Kidney epithelial cell (primary cell): ENCODE measurements around the gene ANKH. TPM values are rescaled to one million over a fixed set of nuclear protein-coding genes. Genes with fewer than 3 reads are reported as not detected.
A peak's percentile ranks its signal among the peaks of the same experiment; 100 is the strongest.
"Not testable (repeated sequence)": the region's sequence is repeated elsewhere in the genome, so short reads cannot be mapped to it uniquely, and the experiment has no call there.

Experiments
- DNase-seq: peaks from one replicate; pipeline ENCODE4 v3.0.0-alpha.2; 2010; ENCODE audit warnings: low read depth
- H3K27me3 ChIP-seq: 2 replicates; pipeline ENCODE4 v1.6.0; 2011; ENCODE audit warnings: low read length; ENCODE audit not compliant: control insufficient read depth, insufficient read depth
- H3K36me3 ChIP-seq: 2 replicates; pipeline ENCODE4 v1.5.1; 2011; ENCODE audit warnings: low read length; ENCODE audit not compliant: control insufficient read depth, insufficient read depth
- H3K4me3 ChIP-seq: 2 replicates; pipeline ENCODE4 v1.5.1; 2011; ENCODE audit warnings: low read depth, mild to moderate bottlenecking, control low read depth, low read length
- total RNA-seq: library from RNA; depleted of rRNA; stranded (reverse); fragments of >200 nt; gene quantifications from 2 replicates; pipeline ENCODE4 v1.2.3, GENCODE V29; 2015
- TF ChIP-seq, protein P1 (sequence below): IDR thresholded peaks from 2 replicates; pipeline ENCODE4 v1.5.1; 2011; ENCODE audit warnings: mild to moderate bottlenecking, moderate library complexity, low read length, control low read depth, inconsistent platforms; ENCODE audit not compliant: insufficient read depth, poor library complexity, severe bottlenecking

The ANKH gene
- total RNA-seq: 9.0 and 15.8 TPM in 2 replicates

DNA sequence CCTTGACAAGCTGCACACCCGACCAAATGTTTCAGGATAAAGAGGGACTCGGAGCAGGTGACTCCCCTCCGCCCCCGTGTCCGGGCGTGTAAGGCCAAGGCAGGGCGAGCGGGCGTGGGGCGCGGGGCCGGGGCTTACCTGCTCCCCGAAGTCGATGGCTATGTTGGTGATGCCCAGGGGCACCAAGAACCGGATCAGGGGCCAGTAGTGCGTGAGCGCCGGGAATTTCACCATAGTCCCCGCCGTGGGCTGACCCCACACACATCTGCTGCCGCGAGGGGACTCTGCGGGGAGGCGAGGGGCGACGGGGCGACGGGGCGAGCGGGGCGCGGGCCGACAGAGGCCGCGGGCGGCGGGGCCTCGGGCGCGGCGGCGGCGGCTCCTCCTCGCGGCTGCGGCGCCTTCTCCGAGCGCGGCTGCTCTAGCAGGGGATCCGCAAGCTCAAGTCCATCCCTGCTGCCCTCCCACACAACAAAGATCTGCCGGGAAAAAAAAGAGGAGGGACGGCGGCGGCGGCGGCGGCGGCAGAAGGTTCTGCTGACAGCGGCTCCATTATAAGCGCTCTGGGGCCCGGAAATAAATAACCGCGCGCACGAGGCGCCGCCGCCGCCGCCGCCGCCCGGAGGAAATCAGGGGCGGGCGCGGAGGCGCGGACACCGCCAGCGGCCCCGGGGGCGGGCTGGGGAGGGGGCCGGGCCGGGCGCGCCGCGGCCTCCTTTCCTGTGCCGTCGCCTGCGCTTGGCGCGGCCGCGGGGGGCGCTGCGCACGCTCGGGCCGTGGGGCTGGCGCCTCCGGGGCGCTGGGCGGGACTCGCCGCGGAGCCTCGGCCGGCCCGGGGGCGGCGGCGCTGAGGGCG, at the start of gene ANKH:
ANKH (minus strand) TSS at position 565 of the 856 bp plus-strand sequence; CDS start at position 234, 331 bp downstream.
- no peak for DNase-seq
- Histone ChIP-seq H3K27me3 (peaks cover 3% of the 10 kb centered on the region), H3K4me3 (peak within 1 kb of the TSS; percentile 78), H3K36me3 (no peaks in the 10 kb centered on the region)
- TF ChIP-seq, protein P1, sequence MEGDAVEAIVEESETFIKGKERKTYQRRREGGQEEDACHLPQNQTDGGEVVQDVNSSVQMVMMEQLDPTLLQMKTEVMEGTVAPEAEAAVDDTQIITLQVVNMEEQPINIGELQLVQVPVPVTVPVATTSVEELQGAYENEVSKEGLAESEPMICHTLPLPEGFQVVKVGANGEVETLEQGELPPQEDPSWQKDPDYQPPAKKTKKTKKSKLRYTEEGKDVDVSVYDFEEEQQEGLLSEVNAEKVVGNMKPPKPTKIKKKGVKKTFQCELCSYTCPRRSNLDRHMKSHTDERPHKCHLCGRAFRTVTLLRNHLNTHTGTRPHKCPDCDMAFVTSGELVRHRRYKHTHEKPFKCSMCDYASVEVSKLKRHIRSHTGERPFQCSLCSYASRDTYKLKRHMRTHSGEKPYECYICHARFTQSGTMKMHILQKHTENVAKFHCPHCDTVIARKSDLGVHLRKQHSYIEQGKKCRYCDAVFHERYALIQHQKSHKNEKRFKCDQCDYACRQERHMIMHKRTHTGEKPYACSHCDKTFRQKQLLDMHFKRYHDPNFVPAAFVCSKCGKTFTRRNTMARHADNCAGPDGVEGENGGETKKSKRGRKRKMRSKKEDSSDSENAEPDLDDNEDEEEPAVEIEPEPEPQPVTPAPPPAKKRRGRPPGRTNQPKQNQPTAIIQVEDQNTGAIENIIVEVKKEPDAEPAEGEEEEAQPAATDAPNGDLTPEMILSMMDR: no peak

DNA sequence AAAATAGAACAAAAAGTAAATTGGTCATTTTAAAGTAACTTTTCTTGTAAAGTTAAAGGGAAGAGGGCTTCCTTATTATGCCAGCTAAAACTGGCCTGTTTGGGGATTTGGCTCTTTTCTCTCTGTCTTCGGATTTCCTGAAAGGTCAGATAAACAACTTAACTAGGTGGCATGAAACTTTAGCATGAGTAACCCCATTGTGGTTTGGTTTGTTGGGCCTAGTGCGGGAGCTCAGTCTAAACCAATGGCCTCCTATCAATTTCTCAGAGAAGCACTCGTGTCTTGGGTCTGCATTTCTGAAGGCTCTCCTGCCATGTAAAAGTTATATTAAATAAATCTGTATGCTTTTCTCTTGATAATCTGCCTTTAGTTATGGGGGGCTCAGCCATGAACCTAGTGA, 48.5 kb upstream of the ANKH start:
- no peak for DNase-seq
- no peaks in the 10 kb centered on the region for H3K36me3 ChIP-seq
- no peaks in the 10 kb centered on the region for H3K27me3 ChIP-seq
- no peak overlapping the region for H3K4me3 ChIP-seq
- TF ChIP-seq, protein P1: no peak

DNA sequence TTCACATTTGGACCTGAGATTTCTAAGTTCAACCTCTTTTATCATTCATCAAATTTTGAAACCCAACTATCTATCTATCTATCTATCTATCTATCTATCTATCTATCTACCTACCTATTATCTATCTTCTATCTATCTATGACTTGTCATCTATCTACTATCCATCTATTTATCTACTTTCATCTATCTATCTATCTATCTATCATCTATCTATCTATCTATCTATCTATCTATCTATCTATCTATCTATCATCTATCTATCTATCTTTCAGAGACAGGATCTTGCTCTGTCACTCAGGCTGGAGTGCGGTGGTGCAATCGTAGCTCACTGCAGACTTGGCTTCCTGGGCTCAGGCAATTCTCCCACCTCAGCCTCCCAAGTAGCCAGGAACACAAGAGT, 47.5 kb upstream of the ANKH start:
- not testable (repeated sequence) for H3K4me3 ChIP-seq, H3K36me3 ChIP-seq, DNase-seq, H3K27me3 ChIP-seq

DNA sequence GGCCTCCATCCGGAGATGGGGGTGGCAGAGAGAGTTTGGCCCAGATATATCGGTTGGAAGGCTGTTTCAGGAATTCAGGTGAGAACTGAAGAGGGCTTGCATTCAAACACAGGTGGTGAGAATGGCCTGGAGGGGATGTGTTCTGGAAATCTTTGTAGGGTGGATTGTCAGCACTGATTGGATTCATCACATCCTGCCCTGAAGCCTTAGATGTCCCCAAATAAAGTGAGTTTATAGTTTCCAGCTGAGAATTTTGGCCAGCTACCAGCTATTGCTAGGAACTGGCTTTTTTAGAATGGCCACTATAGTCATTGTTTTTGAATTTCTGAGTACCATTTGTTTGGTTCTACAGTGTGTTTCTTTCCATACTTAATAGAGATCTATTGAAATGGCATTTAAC, 46.1 kb upstream of the ANKH start:
- Histone ChIP-seq H3K4me3 (no peak overlapping the region), H3K36me3 (no peaks in the 10 kb centered on the region), H3K27me3 (no peaks in the 10 kb centered on the region)
- no peak for DNase-seq
- TF ChIP-seq, protein P1: no peak

DNA sequence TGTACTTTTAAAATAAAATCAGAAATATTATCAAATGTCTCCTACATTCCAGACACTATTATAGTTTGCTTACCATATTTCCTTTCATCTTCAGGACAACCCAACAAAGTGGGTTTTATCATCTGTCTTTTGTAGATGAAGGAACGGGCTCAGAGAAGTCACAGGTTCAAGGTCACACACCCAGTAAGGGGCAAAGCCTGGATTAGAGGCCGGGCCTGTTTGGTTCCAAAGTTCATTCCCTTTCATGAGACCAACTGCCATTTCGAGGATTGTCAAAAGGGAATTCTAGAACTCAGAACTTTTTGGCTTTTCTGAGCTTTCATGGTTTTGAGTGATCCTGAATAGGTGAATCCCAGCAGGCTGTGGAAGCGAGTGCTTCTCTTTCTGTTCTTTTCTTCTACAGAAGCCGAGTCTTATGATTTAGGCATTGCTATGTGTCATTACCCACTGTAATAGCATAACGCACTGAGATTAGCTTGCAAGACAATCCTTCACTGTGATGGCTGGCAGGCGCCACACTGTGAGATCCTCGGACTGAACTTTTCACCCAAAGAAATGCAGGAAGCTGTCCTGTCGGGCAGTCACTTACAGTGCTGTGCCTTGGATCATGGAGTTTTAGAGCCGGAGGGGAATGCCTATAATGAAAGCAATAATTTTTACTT, 43.8 kb upstream of the ANKH start:
- DNase-seq: no peak
- no peaks in the 10 kb centered on the region for H3K36me3 ChIP-seq
- H3K27me3 ChIP-seq: no peaks in the 10 kb centered on the region
- TF ChIP-seq, protein P1: no peak
- no peak overlapping the region for H3K4me3 ChIP-seq

DNA sequence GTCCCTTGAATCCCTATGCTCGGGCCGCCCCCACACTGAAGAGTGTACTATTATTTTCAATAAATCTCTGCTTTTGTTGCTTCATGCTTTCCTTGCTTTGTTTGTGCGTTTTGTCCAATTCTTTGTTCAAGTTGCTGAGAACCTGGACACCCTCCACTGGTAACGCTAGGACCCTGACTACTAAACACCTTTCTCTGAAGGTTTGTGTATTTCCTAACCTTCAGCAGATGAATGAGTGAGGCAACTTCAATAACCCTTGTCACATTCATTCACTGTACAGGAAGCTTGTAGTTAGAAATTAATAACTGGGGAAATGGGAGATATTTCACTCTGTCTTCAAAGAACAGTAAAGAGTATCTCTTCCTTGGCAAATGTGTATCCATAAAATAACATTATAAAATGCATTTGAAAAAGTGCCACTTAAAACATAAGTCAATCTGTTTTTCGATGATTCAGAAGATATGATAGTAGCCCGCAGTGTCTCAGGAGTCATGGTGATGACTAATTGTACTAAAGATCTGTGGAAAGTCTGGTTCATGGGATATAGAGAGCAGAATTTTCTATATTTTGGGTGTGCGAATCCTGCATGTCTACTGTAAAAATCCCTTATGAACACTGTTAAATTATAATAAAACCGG, 43.2 kb upstream of the ANKH start:
- TF ChIP-seq, protein P1: no peak
- DNase-seq: no peak
- Histone ChIP-seq H3K27me3 (no peaks in the 10 kb centered on the region), H3K36me3 (no peaks in the 10 kb centered on the region), H3K4me3 (no peak overlapping the region)
